Vagina (tissue), 2 donors: ENCODE data around the gene UBE2F. TPM values are rescaled to one million over a fixed set of nuclear protein-coding genes. Genes with fewer than 3 reads are reported as not detected.

ENCODE experiments used
- DNase-seq, 2 donors: peaks; one replicate each; pipeline ENCODE4 v3.0.0-alpha.2; 2017; ENCODE audit errors: extremely low spot score in 2 of 2
- H3K27ac ChIP-seq: fragments of 200-600 bp; sonication (generic); one replicate; pipeline ENCODE4 v1.5.1; 2019
- H3K27me3 ChIP-seq: fragments of 200-600 bp; sonication (generic); one replicate; pipeline ENCODE4 v1.5.1; 2019
- H3K36me3 ChIP-seq, 2 donors: fragments of 200-600 bp; sonication (generic); one replicate each; pipeline ENCODE4 v1.5.1; 2017 to 2019
- H3K4me1 ChIP-seq: fragments of 200-600 bp; sonication (generic); one replicate; pipeline ENCODE4 v1.5.1; 2019
- H3K4me3 ChIP-seq, 2 donors: fragments of 200-600 bp; sonication (generic); 1 replicate in 1 of 2; 2 replicates in 1 of 2; pipeline ENCODE4 v1.5.1; 2016 to 2019
- H3K9me3 ChIP-seq: fragments of 200-600 bp; sonication (generic); one replicate; pipeline ENCODE4 v1.5.1; 2019
- POLR2A ChIP-seq, 2 donors: fragments of 450-650 bp; IDR thresholded peaks; one replicate each; pipeline ENCODE4 v1.6.1; 2017; ENCODE audit warnings: antibody characterized with exemption in 2 of 2, mild to moderate bottlenecking in 2 of 2, moderate library complexity in 2 of 2
- POLR2AphosphoS5 ChIP-seq, 2 donors: sonication (generic); formaldehyde crosslinking; IDR thresholded peaks; one replicate each; pipeline ENCODE4 v1.9.0; 2017; ENCODE audit warnings: antibody characterized with exemption in 2 of 2, mild to moderate bottlenecking in 2 of 2, low read depth in 1 of 2; ENCODE audit not compliant: insufficient read depth in 1 of 2
- intact Hi-C: fragments of 100-400 bp; cut with DNase I; formaldehyde crosslinking; loops from one replicate; pipeline ENCODE4 v1.15.1; 2023
- total RNA-seq: library from RNA; depleted of rRNA; stranded (reverse); fragments of >200 nt; gene quantifications from one replicate; pipeline ENCODE4 v1.2.3, GENCODE V29; 2016
- TF ChIP-seq, protein P1 (sequence below), 3 experiments: fragments of 450-650 bp in 2 of 3; fragments of 200-600 bp in 1 of 3; sonication (generic) in 1 of 3; IDR thresholded peaks; one replicate each; pipeline ENCODE4 v1.5.1; 2017 to 2019; ENCODE audit warnings: antibody characterized with exemption in 3 of 3, mild to moderate bottlenecking in 2 of 3, moderate library complexity in 2 of 3

The UBE2F gene
- total RNA-seq, 1 donor from 2014 or later = 57.0 TPM

- H3K4me1 ChIP-seq = no peaks in the 10 kb centered on the region
- H3K27ac ChIP-seq = no peak overlapping the region
- H3K27me3 ChIP-seq = no peaks in the 10 kb centered on the region
- H3K9me3 ChIP-seq = no peaks in the 10 kb centered on the region
- H3K4me3 ChIP-seq = no peak overlapping the region
- TF ChIP-seq, protein P1, sequence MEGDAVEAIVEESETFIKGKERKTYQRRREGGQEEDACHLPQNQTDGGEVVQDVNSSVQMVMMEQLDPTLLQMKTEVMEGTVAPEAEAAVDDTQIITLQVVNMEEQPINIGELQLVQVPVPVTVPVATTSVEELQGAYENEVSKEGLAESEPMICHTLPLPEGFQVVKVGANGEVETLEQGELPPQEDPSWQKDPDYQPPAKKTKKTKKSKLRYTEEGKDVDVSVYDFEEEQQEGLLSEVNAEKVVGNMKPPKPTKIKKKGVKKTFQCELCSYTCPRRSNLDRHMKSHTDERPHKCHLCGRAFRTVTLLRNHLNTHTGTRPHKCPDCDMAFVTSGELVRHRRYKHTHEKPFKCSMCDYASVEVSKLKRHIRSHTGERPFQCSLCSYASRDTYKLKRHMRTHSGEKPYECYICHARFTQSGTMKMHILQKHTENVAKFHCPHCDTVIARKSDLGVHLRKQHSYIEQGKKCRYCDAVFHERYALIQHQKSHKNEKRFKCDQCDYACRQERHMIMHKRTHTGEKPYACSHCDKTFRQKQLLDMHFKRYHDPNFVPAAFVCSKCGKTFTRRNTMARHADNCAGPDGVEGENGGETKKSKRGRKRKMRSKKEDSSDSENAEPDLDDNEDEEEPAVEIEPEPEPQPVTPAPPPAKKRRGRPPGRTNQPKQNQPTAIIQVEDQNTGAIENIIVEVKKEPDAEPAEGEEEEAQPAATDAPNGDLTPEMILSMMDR (IDR thresholded peaks at IDR 0.05) = no peak
- intact Hi-C loops = loop anchor here (5.0 to 10.0 kb wide), 2 partner anchors 175 to 1842 kb away; partner anchors contain the start of gene HES6
- no peak for DNase-seq
- H3K36me3 ChIP-seq = peaks cover 0 to 19% of the 10 kb centered on the region in 2 donors
Measured at GRCh38 chr2:238069877-238070276, 103.1 kb downstream of the UBE2F start.

GRCh38 chr2:238075397-238075796 is 108.6 kb downstream of the UBE2F start:
- no peak overlapping the region for H3K4me3 ChIP-seq
- no peaks in the 10 kb centered on the region for H3K4me1 ChIP-seq
- H3K36me3 ChIP-seq = no peaks in the 10 kb centered on the region
- intact Hi-C loops = no loop called here
- DNase-seq = no peak
- H3K27ac ChIP-seq = no peak overlapping the region
- TF ChIP-seq POLR2AphosphoS5 (IDR thresholded peaks at IDR 0.05; ENCODE audit: insufficient read depth in 1 of 2, low read depth in 1 of 2) (no peak), POLR2A (IDR thresholded peaks at IDR 0.05) (no peak)
- TF ChIP-seq, protein P1 (IDR thresholded peaks at IDR 0.05) = no peak
- H3K27me3 ChIP-seq = no peaks in the 10 kb centered on the region
- H3K9me3 ChIP-seq = no peaks in the 10 kb centered on the region

DNA sequence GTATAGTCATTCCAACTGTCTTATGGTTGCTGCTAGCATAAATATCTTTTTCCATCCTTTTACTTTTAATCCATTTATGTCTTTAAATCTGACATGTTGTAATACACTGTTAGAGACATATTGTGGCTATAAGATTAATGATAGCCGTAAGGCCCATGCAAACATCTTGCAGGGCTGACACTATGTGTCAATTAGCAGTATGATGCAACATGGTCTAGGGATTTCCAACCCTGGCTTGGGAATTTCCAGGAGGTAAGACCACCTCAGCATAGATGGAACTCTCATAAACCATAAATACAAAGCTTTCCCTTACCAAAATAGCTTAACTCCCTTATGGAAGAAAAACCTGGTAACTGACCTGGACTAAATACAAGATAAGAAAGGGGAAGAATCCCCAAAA is 110.5 kb downstream of the UBE2F start:
- Histone ChIP-seq H3K27ac (no peak overlapping the region), H3K4me1 (no peaks in the 10 kb centered on the region), H3K27me3 (no peaks in the 10 kb centered on the region), H3K4me3 (no peak overlapping the region), H3K9me3 (no peaks in the 10 kb centered on the region), H3K36me3 (peaks cover 0 to 10% of the 10 kb centered on the region in 2 donors)
- intact Hi-C loops = no loop called here
- TF ChIP-seq POLR2AphosphoS5 (IDR thresholded peaks at IDR 0.05; ENCODE audit: insufficient read depth in 1 of 2, low read depth in 1 of 2) (no peak), POLR2A (IDR thresholded peaks at IDR 0.05) (no peak)
- TF ChIP-seq, protein P1 (IDR thresholded peaks at IDR 0.05) = no peak
- DNase-seq = no peak

DNA sequence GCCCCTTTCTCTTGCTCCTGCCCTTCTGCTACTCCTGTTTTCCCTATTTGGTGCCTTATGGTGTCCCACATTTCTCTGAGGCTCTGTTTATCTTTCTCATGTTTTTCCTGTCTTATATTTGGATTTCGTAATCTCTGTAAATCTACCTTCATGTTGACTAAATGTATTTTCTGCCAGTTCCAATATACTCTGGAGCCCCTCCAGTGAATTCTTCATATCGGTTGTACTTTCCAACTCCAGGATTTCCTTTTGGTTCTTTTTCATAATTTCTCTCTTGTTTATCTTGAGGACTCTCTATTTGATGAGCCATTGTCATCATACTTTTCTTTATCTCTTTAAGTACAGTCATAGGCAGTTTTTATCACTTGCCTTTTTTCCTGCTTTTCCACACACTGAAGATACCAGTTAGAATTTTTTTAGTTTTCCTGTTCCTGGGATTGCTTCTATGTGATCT is 113.1 kb downstream of the UBE2F start:
- TF ChIP-seq, protein P1 (IDR thresholded peaks at IDR 0.05) = no peak
- TF ChIP-seq POLR2AphosphoS5 (IDR thresholded peaks at IDR 0.05; ENCODE audit: insufficient read depth in 1 of 2, low read depth in 1 of 2) (no peak), POLR2A (IDR thresholded peaks at IDR 0.05) (no peak)
- Histone ChIP-seq H3K27me3 (no peaks in the 10 kb centered on the region), H3K4me3 (no peak overlapping the region), H3K36me3 (peaks cover 0 to 22% of the 10 kb centered on the region in 2 donors), H3K27ac (no peak overlapping the region), H3K4me1 (no peaks in the 10 kb centered on the region), H3K9me3 (no peaks in the 10 kb centered on the region)
- DNase-seq = no peak
- intact Hi-C loops = no loop called here

- intact Hi-C loops = no loop called here
- H3K27me3 ChIP-seq = no peaks in the 10 kb centered on the region
- peaks cover 0 to 22% of the 10 kb centered on the region in 2 donors for H3K36me3 ChIP-seq
- peak in 1 of 2 donors; percentile 69 for DNase-seq
- TF ChIP-seq POLR2AphosphoS5 (IDR thresholded peaks at IDR 0.05; ENCODE audit: insufficient read depth in 1 of 2, low read depth in 1 of 2) (no peak), POLR2A (IDR thresholded peaks at IDR 0.05) (no peak)
- TF ChIP-seq, protein P1 (IDR thresholded peaks at IDR 0.05) = no peak
- H3K4me3 ChIP-seq = no peak overlapping the region
- no peak overlapping the region for H3K27ac ChIP-seq
- no peaks in the 10 kb centered on the region for H3K9me3 ChIP-seq
- H3K4me1 ChIP-seq = no peaks in the 10 kb centered on the region
Measured at GRCh38 chr2:238080518-238080917, 113.7 kb downstream of the UBE2F start.
